DOHH2 (cell line): Measurements from ENCODE around the gene INTS7.

Source experiments
- H3F3A ChIP-seq: fragments of 200-600 bp; sonication (generic), shearing (Covaris generic); 2 replicates; pipeline ENCODE4 v1.6.0; 2016; ENCODE audit warnings: antibody characterized with exemption, mild to moderate bottlenecking; ENCODE audit not compliant: control insufficient read depth, insufficient read depth
- H3K27ac ChIP-seq: fragments of 200-600 bp; sonication (generic); 2 replicates; pipeline ENCODE4 v1.5.1; 2014; ENCODE audit warnings: low read depth, mild to moderate bottlenecking, low read length, moderate library complexity
- H3K27me3 ChIP-seq: fragments of 200-600 bp; sonication (generic); 2 replicates; pipeline ENCODE4 v1.6.1; 2014; ENCODE audit warnings: mild to moderate bottlenecking, low read length, mixed read lengths; ENCODE audit not compliant: control insufficient read depth
- H3K36me3 ChIP-seq: fragments of 200-600 bp; sonication (generic); 2 replicates; pipeline ENCODE4 v1.6.1; 2014; ENCODE audit warnings: mild to moderate bottlenecking, low read length, moderate library complexity, mixed read lengths; ENCODE audit not compliant: control insufficient read depth
- H3K4me1 ChIP-seq: fragments of 200-600 bp; sonication (generic); 2 replicates; pipeline ENCODE4 v1.6.1; 2014; ENCODE audit warnings: mild to moderate bottlenecking, low read length, mixed read lengths; ENCODE audit not compliant: control insufficient read depth
- H3K4me2 ChIP-seq: fragments of 200-600 bp; sonication (generic); 2 replicates; pipeline ENCODE4 v1.6.0; 2014; ENCODE audit warnings: mild to moderate bottlenecking, low read length, moderate library complexity
- H3K4me3 ChIP-seq: fragments of 200-600 bp; sonication (generic); 2 replicates; pipeline ENCODE4 v1.5.1; 2014; ENCODE audit warnings: mild to moderate bottlenecking, low read length, mixed read lengths
- H3K79me2 ChIP-seq: fragments of 200-600 bp; sonication (generic); 2 replicates; pipeline ENCODE4 v1.6.1; 2014; ENCODE audit warnings: mild to moderate bottlenecking, low read length, mixed read lengths; ENCODE audit not compliant: control insufficient read depth
- H3K9me2 ChIP-seq: fragments of 200-600 bp; sonication (generic); replicated peaks from 2 replicates; pipeline ENCODE4 v1.6.1; 2014; ENCODE audit warnings: mild to moderate bottlenecking, low read length, mixed read lengths; ENCODE audit not compliant: control insufficient read depth
- H3K9me3 ChIP-seq: fragments of 200-600 bp; sonication (generic); 2 replicates; pipeline ENCODE4 v1.6.1; 2014; ENCODE audit warnings: antibody characterized with exemption, low read length, mixed read lengths; ENCODE audit not compliant: control insufficient read depth, insufficient read depth
- H4K20me1 ChIP-seq: fragments of 200-600 bp; sonication (generic); 2 replicates; pipeline ENCODE4 v1.6.0; 2014; ENCODE audit warnings: low read depth, mild to moderate bottlenecking, antibody characterized with exemption, low read length, moderate library complexity; ENCODE audit not compliant: control insufficient read depth, insufficient read depth
- CTCF ChIP-seq: fragments of 200-600 bp; sonication (generic); IDR thresholded peaks from one replicate; pipeline ENCODE4 v1.5.1; 2014; ENCODE audit warnings: antibody characterized with exemption, mild to moderate bottlenecking, low read depth, low read length; ENCODE audit not compliant: poor library complexity, severe bottlenecking
- EZH2phosphoT487 ChIP-seq: fragments of 200-600 bp; sonication (generic); IDR thresholded peaks from 2 replicates; pipeline ENCODE4 v1.6.1; 2017; ENCODE audit warnings: borderline replicate concordance, mild to moderate bottlenecking, antibody characterized with exemption, low read length, moderate library complexity, mixed read lengths

INTS7 gene

GRCh38 chr1:211902624-211903291, 132.6 kb downstream of the INTS7 start:
- TF ChIP-seq EZH2phosphoT487, result no peak
- Histone ChIP-seq H4K20me1 (no peaks in the 10 kb centered on the region), H3K9me3 (peaks cover 7% of the 10 kb centered on the region; the same call in 1 of the 2 replicates), H3K4me1 (no peaks in the 10 kb centered on the region), H3K9me2 (no peaks in the 10 kb centered on the region), H3K4me3 (no peak overlapping the region), H3K27me3 (no peaks in the 10 kb centered on the region), H3K27ac (no peak overlapping the region), H3K4me2 (no peak overlapping the region), H3K79me2 (no peaks in the 10 kb centered on the region), H3F3A (no peaks in the 10 kb centered on the region), H3K36me3 (no peaks in the 10 kb centered on the region)

GRCh38 chr1:211901945-211902344, 133.4 kb downstream of the INTS7 start:
- Histone ChIP-seq H3K4me1 (no peaks in the 10 kb centered on the region), H3K9me3 (peaks cover 7% of the 10 kb centered on the region; the same call in 1 of the 2 replicates), H3K9me2 (no peaks in the 10 kb centered on the region), H3K36me3 (no peaks in the 10 kb centered on the region), H4K20me1 (no peaks in the 10 kb centered on the region), H3K79me2 (no peaks in the 10 kb centered on the region), H3K4me3 (no peak overlapping the region), H3K27ac (no peak overlapping the region), H3K4me2 (no peak overlapping the region), H3K27me3 (no peaks in the 10 kb centered on the region), H3F3A (no peaks in the 10 kb centered on the region)
- TF ChIP-seq CTCF, result no peak
- no peak for TF ChIP-seq EZH2phosphoT487

- no peak overlapping the region for H3K4me2 ChIP-seq
- H4K20me1 ChIP-seq, result no peaks in the 10 kb centered on the region
- H3K9me2 ChIP-seq, result no peaks in the 10 kb centered on the region
- no peaks in the 10 kb centered on the region for H3K79me2 ChIP-seq
- TF ChIP-seq EZH2phosphoT487, result no peak
- no peak for TF ChIP-seq CTCF
- H3K4me1 ChIP-seq, result no peaks in the 10 kb centered on the region
- H3K36me3 ChIP-seq, result no peaks in the 10 kb centered on the region
- no peak overlapping the region for H3K27ac ChIP-seq
- H3K27me3 ChIP-seq, result no peaks in the 10 kb centered on the region
- H3K9me3 ChIP-seq, result peaks cover 7% of the 10 kb centered on the region; the same call in 1 of the 2 replicates
- H3F3A ChIP-seq, result no peaks in the 10 kb centered on the region
- no peak overlapping the region for H3K4me3 ChIP-seq
These were observed 134.9 kb downstream of the INTS7 start for GRCh38 chr1:211900441-211900840.

GRCh38 chr1:211896958-211897357, 138.4 kb downstream of the INTS7 start:
- H3K9me2 ChIP-seq, result no peaks in the 10 kb centered on the region
- H3F3A ChIP-seq, result no peaks in the 10 kb centered on the region
- H4K20me1 ChIP-seq, result no peaks in the 10 kb centered on the region
- no peaks in the 10 kb centered on the region for H3K79me2 ChIP-seq
- H3K27me3 ChIP-seq, result no peaks in the 10 kb centered on the region
- H3K4me2 ChIP-seq, result no peak overlapping the region
- H3K4me3 ChIP-seq, result no peak overlapping the region
- H3K4me1 ChIP-seq, result no peaks in the 10 kb centered on the region
- H3K27ac ChIP-seq, result no peak overlapping the region
- no peaks in the 10 kb centered on the region for H3K36me3 ChIP-seq
- peaks cover 4% of the 10 kb centered on the region; the same call in 1 of the 2 replicates for H3K9me3 ChIP-seq
- TF ChIP-seq CTCF, result no peak
- no peak for TF ChIP-seq EZH2phosphoT487
